ENCODE data around the gene ADAMTSL3.

DNA sequence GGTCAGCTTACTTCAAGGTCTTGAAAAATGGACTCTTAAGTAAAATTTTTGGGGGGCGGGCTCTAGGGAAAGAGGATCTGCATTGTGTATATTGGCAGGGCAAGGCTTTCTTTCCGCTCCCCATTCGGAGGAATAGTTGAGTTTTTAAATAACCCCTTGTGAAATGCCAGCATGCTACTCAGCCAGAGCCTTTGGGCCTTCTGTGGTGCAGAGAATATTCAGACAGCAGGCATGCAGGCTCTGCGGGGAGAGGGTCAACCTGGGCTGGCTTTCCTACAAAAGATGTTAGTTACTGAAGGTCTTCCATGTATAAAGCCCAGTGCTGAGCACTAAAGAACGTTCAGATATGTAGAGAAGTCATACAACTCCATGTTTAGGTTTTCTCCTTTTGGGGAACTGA, 40.6 kb downstream of the ADAMTSL3 start:
- TF ChIP-seq EZH2 (IDR thresholded peaks at IDR 0.05) (no peak), POLR2A (IDR thresholded peaks at IDR 0.05; ENCODE audit: borderline replicate concordance, extremely low read depth, insufficient read depth, insufficient read length) (no peak), SIN3A (IDR thresholded peaks at IDR 0.05; ENCODE audit: low read depth) (no peak), RAD21 (IDR thresholded peaks at IDR 0.05; ENCODE audit: low read depth) (no peak), SP1 (IDR thresholded peaks at IDR 0.05; ENCODE audit: low read depth) (no peak), YY1 (IDR thresholded peaks at IDR 0.05; ENCODE audit: extremely low read depth, insufficient replicate concordance, low read depth, low read length) (no peak), JUND (IDR thresholded peaks at IDR 0.05) (no peak), EGR1 (IDR thresholded peaks at IDR 0.05; ENCODE audit: low read depth) (no peak)
- TF ChIP-seq, protein P1, sequence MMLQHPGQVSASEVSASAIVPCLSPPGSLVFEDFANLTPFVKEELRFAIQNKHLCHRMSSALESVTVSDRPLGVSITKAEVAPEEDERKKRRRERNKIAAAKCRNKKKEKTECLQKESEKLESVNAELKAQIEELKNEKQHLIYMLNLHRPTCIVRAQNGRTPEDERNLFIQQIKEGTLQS (IDR thresholded peaks at IDR 0.05), result no peak
- TF ChIP-seq, protein P2, sequence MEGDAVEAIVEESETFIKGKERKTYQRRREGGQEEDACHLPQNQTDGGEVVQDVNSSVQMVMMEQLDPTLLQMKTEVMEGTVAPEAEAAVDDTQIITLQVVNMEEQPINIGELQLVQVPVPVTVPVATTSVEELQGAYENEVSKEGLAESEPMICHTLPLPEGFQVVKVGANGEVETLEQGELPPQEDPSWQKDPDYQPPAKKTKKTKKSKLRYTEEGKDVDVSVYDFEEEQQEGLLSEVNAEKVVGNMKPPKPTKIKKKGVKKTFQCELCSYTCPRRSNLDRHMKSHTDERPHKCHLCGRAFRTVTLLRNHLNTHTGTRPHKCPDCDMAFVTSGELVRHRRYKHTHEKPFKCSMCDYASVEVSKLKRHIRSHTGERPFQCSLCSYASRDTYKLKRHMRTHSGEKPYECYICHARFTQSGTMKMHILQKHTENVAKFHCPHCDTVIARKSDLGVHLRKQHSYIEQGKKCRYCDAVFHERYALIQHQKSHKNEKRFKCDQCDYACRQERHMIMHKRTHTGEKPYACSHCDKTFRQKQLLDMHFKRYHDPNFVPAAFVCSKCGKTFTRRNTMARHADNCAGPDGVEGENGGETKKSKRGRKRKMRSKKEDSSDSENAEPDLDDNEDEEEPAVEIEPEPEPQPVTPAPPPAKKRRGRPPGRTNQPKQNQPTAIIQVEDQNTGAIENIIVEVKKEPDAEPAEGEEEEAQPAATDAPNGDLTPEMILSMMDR (IDR thresholded peaks at IDR 0.05 in 2 of 3, conservative IDR thresholded peaks at IDR 0.05 in 1 of 3; ENCODE audit: borderline replicate concordance in 1 of 3, insufficient read depth in 1 of 3, low read depth in 2 of 3, low read length in 2 of 3), result no peak
- TF ChIP-seq, protein P3, sequence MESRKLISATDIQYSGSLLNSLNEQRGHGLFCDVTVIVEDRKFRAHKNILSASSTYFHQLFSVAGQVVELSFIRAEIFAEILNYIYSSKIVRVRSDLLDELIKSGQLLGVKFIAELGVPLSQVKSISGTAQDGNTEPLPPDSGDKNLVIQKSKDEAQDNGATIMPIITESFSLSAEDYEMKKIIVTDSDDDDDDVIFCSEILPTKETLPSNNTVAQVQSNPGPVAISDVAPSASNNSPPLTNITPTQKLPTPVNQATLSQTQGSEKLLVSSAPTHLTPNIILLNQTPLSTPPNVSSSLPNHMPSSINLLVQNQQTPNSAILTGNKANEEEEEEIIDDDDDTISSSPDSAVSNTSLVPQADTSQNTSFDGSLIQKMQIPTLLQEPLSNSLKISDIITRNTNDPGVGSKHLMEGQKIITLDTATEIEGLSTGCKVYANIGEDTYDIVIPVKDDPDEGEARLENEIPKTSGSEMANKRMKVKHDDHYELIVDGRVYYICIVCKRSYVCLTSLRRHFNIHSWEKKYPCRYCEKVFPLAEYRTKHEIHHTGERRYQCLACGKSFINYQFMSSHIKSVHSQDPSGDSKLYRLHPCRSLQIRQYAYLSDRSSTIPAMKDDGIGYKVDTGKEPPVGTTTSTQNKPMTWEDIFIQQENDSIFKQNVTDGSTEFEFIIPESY (IDR thresholded peaks at IDR 0.05; ENCODE audit: extremely low read depth, insufficient replicate concordance, low read length), result no peak

Data from HCT116 (cell line).